GM18507 (cell line): ENCODE results near the gene TSPYL2.

ENCODE experiments used
- DNase-seq: peaks from one replicate; pipeline ENCODE4 v3.0.0; 2011; ENCODE audit warnings: low read depth; ENCODE audit not compliant: insufficient read length; ENCODE audit errors: extremely low spot score
- FAIRE-seq: peaks from 2 replicates; lab custom pipeline; 2011; peaks lifted over from hg19 to GRCh38; lab: Jason Lieb, UNC

TSPYL2 gene

GRCh38 chrX:53095796-53096195 is 13.6 kb downstream of the TSPYL2 start:
- DNase-seq, result no peak
- FAIRE-seq, result no peak

- DNase-seq, result no peak
- FAIRE-seq, result no peak
These were observed 32.8 kb downstream of the TSPYL2 start for GRCh38 chrX:53114864-53115549.

GRCh38 chrX:53115550-53115874 is 33.3 kb downstream of the TSPYL2 start:
- FAIRE-seq (no peak), DNase-seq (no peak)

- no peak for FAIRE-seq
- DNase-seq, result no peak
These were observed 33.9 kb downstream of the TSPYL2 start for GRCh38 chrX:53116101-53116500.

- DNase-seq, result no peak
- no peak for FAIRE-seq
These were observed 39.8 kb downstream of the TSPYL2 start for GRCh38 chrX:53122013-53122412.

- FAIRE-seq, result no peak
- no peak for DNase-seq
These were observed 43.3 kb downstream of the TSPYL2 start for GRCh38 chrX:53125506-53125905.

- DNase-seq (no peak), FAIRE-seq (no peak)
These were observed 44.2 kb downstream of the TSPYL2 start for GRCh38 chrX:53126377-53126776.

- FAIRE-seq, result no peak
- no peak for DNase-seq
These were observed 46.1 kb downstream of the TSPYL2 start for GRCh38 chrX:53128097-53128749.

GRCh38 chrX:53133400-53133799 is 51.2 kb downstream of the TSPYL2 start:
- DNase-seq, result no peak

GRCh38 chrX:53135581-53135980 is 53.4 kb downstream of the TSPYL2 start:
- FAIRE-seq (no peak), DNase-seq (no peak)

More at GRCh38 chrX:53133400-53133799, 51.2 kb downstream of the TSPYL2 start:
- no peak for FAIRE-seq
